ENCODE results near the gene ENTPD7.

DNA sequence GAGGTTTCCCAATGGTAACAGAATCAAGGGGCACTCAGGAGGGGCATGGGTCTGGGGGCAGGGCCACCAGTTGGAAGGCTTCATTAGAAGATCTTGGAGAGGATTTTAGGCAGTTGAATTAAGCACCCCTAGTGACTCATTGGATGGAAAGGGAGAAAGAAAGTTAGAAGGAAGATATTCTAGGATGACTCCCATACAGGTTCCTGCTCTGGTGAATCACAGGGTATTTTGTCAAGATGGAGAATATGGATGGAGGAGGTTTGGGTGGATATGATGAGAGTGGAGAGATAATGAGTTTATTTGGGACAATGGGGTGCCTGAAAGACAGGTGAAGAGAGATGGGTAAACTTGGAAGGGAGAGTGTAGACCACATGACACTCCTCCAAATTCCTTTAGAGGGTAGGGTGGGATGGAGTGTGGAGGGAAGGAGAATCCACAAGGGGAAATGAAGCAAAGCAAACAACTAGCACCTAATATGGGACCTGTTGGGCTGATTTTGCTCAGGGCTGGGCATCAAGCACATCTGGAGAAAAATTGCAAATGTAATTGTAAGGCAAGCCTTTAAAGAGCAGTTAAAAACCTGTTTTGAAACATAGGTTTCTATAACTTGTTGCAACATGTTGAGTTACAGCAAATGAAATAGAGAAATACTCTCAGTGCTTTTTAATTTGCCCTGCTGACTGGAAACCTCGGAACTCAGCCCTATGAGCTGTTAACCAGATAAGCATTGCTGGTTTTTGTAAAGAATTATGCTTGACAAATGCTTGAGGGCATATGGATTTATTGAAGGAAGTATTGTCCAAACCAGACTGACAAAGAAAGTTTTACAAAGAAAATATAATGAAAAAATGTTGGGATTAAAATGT, 2.9 kb upstream of the ENTPD7 start:
- TF ChIP-seq RAD21 (conservative IDR thresholded peaks at IDR 0.05) (no peak), TAF1 (IDR thresholded peaks at IDR 0.05; ENCODE audit: low read depth) (no peak)
- TF ChIP-seq, protein P1, sequence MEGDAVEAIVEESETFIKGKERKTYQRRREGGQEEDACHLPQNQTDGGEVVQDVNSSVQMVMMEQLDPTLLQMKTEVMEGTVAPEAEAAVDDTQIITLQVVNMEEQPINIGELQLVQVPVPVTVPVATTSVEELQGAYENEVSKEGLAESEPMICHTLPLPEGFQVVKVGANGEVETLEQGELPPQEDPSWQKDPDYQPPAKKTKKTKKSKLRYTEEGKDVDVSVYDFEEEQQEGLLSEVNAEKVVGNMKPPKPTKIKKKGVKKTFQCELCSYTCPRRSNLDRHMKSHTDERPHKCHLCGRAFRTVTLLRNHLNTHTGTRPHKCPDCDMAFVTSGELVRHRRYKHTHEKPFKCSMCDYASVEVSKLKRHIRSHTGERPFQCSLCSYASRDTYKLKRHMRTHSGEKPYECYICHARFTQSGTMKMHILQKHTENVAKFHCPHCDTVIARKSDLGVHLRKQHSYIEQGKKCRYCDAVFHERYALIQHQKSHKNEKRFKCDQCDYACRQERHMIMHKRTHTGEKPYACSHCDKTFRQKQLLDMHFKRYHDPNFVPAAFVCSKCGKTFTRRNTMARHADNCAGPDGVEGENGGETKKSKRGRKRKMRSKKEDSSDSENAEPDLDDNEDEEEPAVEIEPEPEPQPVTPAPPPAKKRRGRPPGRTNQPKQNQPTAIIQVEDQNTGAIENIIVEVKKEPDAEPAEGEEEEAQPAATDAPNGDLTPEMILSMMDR (IDR thresholded peaks at IDR 0.05; ENCODE audit: poor library complexity, severe bottlenecking) = no peak

Data from neural cell (in vitro differentiated cells).